ENCODE measurements around the gene AKR7A2. TPM values are rescaled to one million over a fixed set of nuclear protein-coding genes. Genes with fewer than 3 reads are reported as not detected.
"Not testable (repeated sequence)": the region's sequence is repeated elsewhere in the genome, so short reads cannot be mapped to it uniquely, and the experiment has no call there.

AKR7A2 gene
- total RNA-seq, 1 donor from 2014 or later, result 34.1 TPM

GRCh38 chr1:19272064-19272463 lies 39.9 kb downstream of the AKR7A2 start:
- H3K27ac Mint-ChIP-seq (ENCODE audit: unreplicated experiment), result no peak overlapping the region
- DNase-seq (ENCODE audit: low spot score), result no peak
- no peaks in the 10 kb centered on the region for H3K9me3 Mint-ChIP-seq (ENCODE audit: unreplicated experiment)
- H3K4me1 Mint-ChIP-seq (ENCODE audit: unreplicated experiment), result peaks cover 2% of the 10 kb centered on the region
- H3K27me3 Mint-ChIP-seq (ENCODE audit: unreplicated experiment), result peaks cover 7% of the 10 kb centered on the region
- no peak overlapping the region for H3K4me3 Mint-ChIP-seq (ENCODE audit: unreplicated experiment)
- no peak for TF ChIP-seq CTCF (IDR thresholded peaks at IDR 0.05; ENCODE audit: unreplicated experiment)
- peaks cover 3% of the 10 kb centered on the region for H3K36me3 Mint-ChIP-seq (ENCODE audit: low read depth, unreplicated experiment)

- H3K27me3 Mint-ChIP-seq (ENCODE audit: unreplicated experiment); H3K9me3 Mint-ChIP-seq (ENCODE audit: unreplicated experiment); H3K4me3 Mint-ChIP-seq (ENCODE audit: unreplicated experiment); H3K36me3 Mint-ChIP-seq (ENCODE audit: low read depth, unreplicated experiment); H3K4me1 Mint-ChIP-seq (ENCODE audit: unreplicated experiment); H3K27ac Mint-ChIP-seq (ENCODE audit: unreplicated experiment); DNase-seq (ENCODE audit: low spot score): not testable (repeated sequence)
Observed at GRCh38 chr1:19270343-19270730, 41.6 kb downstream of the AKR7A2 start.

- not testable (repeated sequence) for H3K4me1 Mint-ChIP-seq (ENCODE audit: unreplicated experiment); H3K4me3 Mint-ChIP-seq (ENCODE audit: unreplicated experiment); H3K27ac Mint-ChIP-seq (ENCODE audit: unreplicated experiment); H3K36me3 Mint-ChIP-seq (ENCODE audit: low read depth, unreplicated experiment); H3K27me3 Mint-ChIP-seq (ENCODE audit: unreplicated experiment); DNase-seq (ENCODE audit: low spot score); H3K9me3 Mint-ChIP-seq (ENCODE audit: unreplicated experiment)
Observed at GRCh38 chr1:19269427-19270342, 42.3 kb downstream of the AKR7A2 start.

GRCh38 chr1:19268445-19268844 lies 43.5 kb downstream of the AKR7A2 start:
- Mint-ChIP-seq H3K27me3 (ENCODE audit: unreplicated experiment) (peaks cover 3% of the 10 kb centered on the region), H3K27ac (ENCODE audit: unreplicated experiment) (no peak overlapping the region), H3K4me1 (ENCODE audit: unreplicated experiment) (no peaks in the 10 kb centered on the region), H3K36me3 (ENCODE audit: low read depth, unreplicated experiment) (peaks cover 3% of the 10 kb centered on the region), H3K4me3 (ENCODE audit: unreplicated experiment) (no peak overlapping the region), H3K9me3 (ENCODE audit: unreplicated experiment) (no peaks in the 10 kb centered on the region)
- TF ChIP-seq CTCF (IDR thresholded peaks at IDR 0.05; ENCODE audit: unreplicated experiment), result no peak
- no peak for DNase-seq (ENCODE audit: low spot score)

GRCh38 chr1:19262744-19263143 lies 49.2 kb downstream of the AKR7A2 start:
- peaks cover 4% of the 10 kb centered on the region for H3K36me3 Mint-ChIP-seq (ENCODE audit: low read depth, unreplicated experiment)
- H3K4me3 Mint-ChIP-seq (ENCODE audit: unreplicated experiment), result no peak overlapping the region
- H3K9me3 Mint-ChIP-seq (ENCODE audit: unreplicated experiment), result no peaks in the 10 kb centered on the region
- no peak overlapping the region for H3K27ac Mint-ChIP-seq (ENCODE audit: unreplicated experiment)
- H3K27me3 Mint-ChIP-seq (ENCODE audit: unreplicated experiment), result peaks cover 4% of the 10 kb centered on the region
- H3K4me1 Mint-ChIP-seq (ENCODE audit: unreplicated experiment), result no peaks in the 10 kb centered on the region
- no peak for DNase-seq (ENCODE audit: low spot score)
- TF ChIP-seq CTCF (IDR thresholded peaks at IDR 0.05; ENCODE audit: unreplicated experiment), result no peak

- H3K27ac Mint-ChIP-seq (ENCODE audit: unreplicated experiment), result no peak overlapping the region
- no peaks in the 10 kb centered on the region for H3K4me1 Mint-ChIP-seq (ENCODE audit: unreplicated experiment)
- no peak overlapping the region for H3K4me3 Mint-ChIP-seq (ENCODE audit: unreplicated experiment)
- no peak for TF ChIP-seq CTCF (IDR thresholded peaks at IDR 0.05; ENCODE audit: unreplicated experiment)
- peaks cover 4% of the 10 kb centered on the region for H3K27me3 Mint-ChIP-seq (ENCODE audit: unreplicated experiment)
- H3K36me3 Mint-ChIP-seq (ENCODE audit: low read depth, unreplicated experiment), result peaks cover 8% of the 10 kb centered on the region
- no peaks in the 10 kb centered on the region for H3K9me3 Mint-ChIP-seq (ENCODE audit: unreplicated experiment)
- no peak for DNase-seq (ENCODE audit: low spot score)
Observed at GRCh38 chr1:19262047-19262446, 49.9 kb downstream of the AKR7A2 start.

Measured in endothelial cell (in vitro differentiated cells).